Globus pallidus (tissue), 1 donor: ENCODE measurements around the gene UMODL1.

Source experiments
- DNase-seq: peaks from one replicate; pipeline ENCODE4 v3.0.0-alpha.2; 2015; ENCODE audit warnings: low spot score

The UMODL1 gene

DNA sequence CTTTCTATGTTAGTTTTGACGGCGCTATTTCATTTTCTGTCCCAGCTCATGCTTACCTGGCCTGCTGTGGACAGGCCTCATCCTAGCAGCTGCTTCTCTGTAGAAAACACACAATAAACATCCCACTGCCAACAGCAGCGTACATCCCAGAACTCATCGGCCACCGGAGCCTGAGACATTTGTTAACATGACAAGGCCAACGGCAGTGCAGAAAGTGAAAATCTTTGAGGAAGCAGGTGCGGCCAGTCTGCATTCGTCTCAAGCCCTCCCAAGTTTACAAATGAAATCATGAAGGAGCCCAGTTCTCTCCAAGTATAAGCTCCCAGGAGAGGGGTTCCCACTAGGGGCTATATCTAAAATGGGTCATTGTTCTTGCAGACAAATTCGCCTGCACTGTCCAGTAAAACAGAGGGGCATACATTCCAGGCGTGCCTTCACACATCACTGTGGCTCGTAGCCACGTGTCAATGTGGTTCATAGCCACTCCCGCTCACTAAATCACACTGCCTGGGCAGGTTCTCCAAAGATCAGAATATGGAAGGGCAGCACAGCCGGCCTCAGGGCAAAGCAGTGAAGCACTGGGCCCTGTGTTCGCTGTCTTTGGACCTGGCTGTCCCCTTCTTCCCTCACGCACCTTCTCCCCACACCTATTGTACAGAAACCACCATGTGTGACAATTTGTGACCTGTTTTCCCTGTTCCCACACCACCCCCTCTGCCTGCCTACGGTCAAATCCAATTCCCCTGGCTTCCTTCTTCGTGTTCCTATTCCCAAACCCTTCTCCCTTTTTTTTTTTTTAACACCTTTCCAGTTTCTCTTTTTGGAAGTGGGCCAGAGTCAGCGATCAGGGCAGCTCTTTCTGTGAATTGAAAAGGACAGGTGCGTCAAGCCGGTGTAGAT lies 120.8 kb downstream of the UMODL1 start:
- DNase-seq, result no peak
